PC-3 (cell line): ENCODE results near the gene TMEM82. TPM values are rescaled to one million over a fixed set of nuclear protein-coding genes. Genes with fewer than 3 reads are reported as not detected.

Experiments used
- ATAC-seq: fragments of 200-7000 bp; cut with Tn5 transposase; 2 replicates; pipeline ENCODE4 v1.9.1; 2020; ENCODE audit warnings: mild to moderate bottlenecking, moderate library complexity
- BruUV-seq: library from RNA; stranded (reverse); fragments of 400-500 nt; replicated peaks from 2 replicates; lab custom pipeline; 2021; lab: Mats Ljungman, UMichigan
- CTCF ChIA-PET: fragments of 300-600 bp; sonication (Branson Sonifier 250); formaldehyde crosslinking; loops from one replicate; lab custom pipeline; 2022; ENCODE audit warnings: antibody characterized with exemption; lab: Charles Lee
- POLR2A ChIA-PET: fragments of 300-600 bp; sonication (Branson Sonifier 250); formaldehyde crosslinking; loops from one replicate; lab custom pipeline; 2022; ENCODE audit warnings: antibody characterized with exemption; ENCODE audit not compliant: unreplicated experiment; lab: Charles Lee
- DNase-seq: peaks from one replicate; pipeline ENCODE4 v3.0.0-alpha.2; 2015
- H2AFZ ChIP-seq: fragments of 300-600 bp; sonication (generic); 2 replicates; pipeline ENCODE4 v1.6.0; 2016; ENCODE audit warnings: antibody characterized with exemption, low read length
- H3F3A ChIP-seq: fragments of 300-600 bp; sonication (generic); one replicate; pipeline ENCODE4 v1.6.0; 2017; ENCODE audit warnings: antibody characterized with exemption, low read length, control low read depth, mild to moderate bottlenecking; ENCODE audit not compliant: unreplicated experiment
- H3K27ac ChIP-seq: fragments of 300-600 bp; sonication (generic); 2 replicates; pipeline ENCODE4 v1.5.1; 2016; ENCODE audit warnings: mild to moderate bottlenecking, low read length
- H3K27me3 ChIP-seq: fragments of 300-600 bp; sonication (generic); 2 replicates; pipeline ENCODE4 v1.6.1; 2016; ENCODE audit warnings: low read length, mixed read lengths
- H3K36me3 ChIP-seq: fragments of 300-600 bp; sonication (generic); 2 replicates; pipeline ENCODE4 v1.6.1; 2016; ENCODE audit warnings: low read depth, mixed run types, low read length, mixed read lengths
- H3K4me1 ChIP-seq: fragments of 300-600 bp; sonication (generic); 2 replicates; pipeline ENCODE4 v1.5.1; 2016; ENCODE audit warnings: low read length; ENCODE audit not compliant: insufficient read depth
- H3K4me2 ChIP-seq: fragments of 300-600 bp; sonication (generic); 2 replicates; pipeline ENCODE4 v1.6.0; 2016; ENCODE audit warnings: low read length
- H3K4me3 ChIP-seq: fragments of 300-600 bp; sonication (generic); 2 replicates; pipeline ENCODE4 v1.5.1; 2016; ENCODE audit warnings: mild to moderate bottlenecking, low read length, mixed read lengths
- H3K79me2 ChIP-seq: fragments of 300-600 bp; sonication (generic); 2 replicates; pipeline ENCODE4 v1.6.1; 2017; ENCODE audit warnings: low read length, mixed read lengths
- H3K9ac ChIP-seq: fragments of 300-600 bp; sonication (generic); 2 replicates; pipeline ENCODE4 v1.6.0; 2016; ENCODE audit warnings: mild to moderate bottlenecking, low read length
- H3K9me2 ChIP-seq: fragments of 300-600 bp; sonication (generic); replicated peaks from 2 replicates; pipeline ENCODE4 v1.6.1; 2016; ENCODE audit warnings: mixed run types, low read length, mixed read lengths
- H3K9me3 ChIP-seq: fragments of 300-600 bp; sonication (generic); 2 replicates; pipeline ENCODE4 v1.6.1; 2016; ENCODE audit warnings: low read length, mixed read lengths
- H4K20me1 ChIP-seq: fragments of 300-600 bp; sonication (generic); 2 replicates; pipeline ENCODE4 v1.6.1; 2016; ENCODE audit warnings: low read length, mixed read lengths
- EZH2 ChIP-seq: fragments of 300-600 bp; sonication (generic); IDR thresholded peaks from one replicate; pipeline ENCODE4 v1.6.1; 2017; ENCODE audit warnings: antibody characterized with exemption, mild to moderate bottlenecking, low read length; ENCODE audit not compliant: unreplicated experiment
- EZH2phosphoT487 ChIP-seq: fragments of 300-600 bp; sonication (generic); IDR thresholded peaks from 2 replicates; pipeline ENCODE4 v1.6.1; 2018; ENCODE audit warnings: mild to moderate bottlenecking, antibody characterized with exemption, low read length, borderline replicate concordance
- intact Hi-C: fragments of 100-400 bp; cut with micrococcal nuclease; formaldehyde crosslinking; loops from 2 replicates; pipeline ENCODE4 v1.9.0; 2023
- total RNA-seq: library from RNA; depleted of rRNA; stranded (reverse); fragments of >200 nt; gene quantifications from 2 replicates; pipeline ENCODE4 v1.2.3, GENCODE V29; 2014
- TF ChIP-seq, protein P1 (sequence below): fragments of 300-600 bp; sonication (generic); conservative IDR thresholded peaks from 2 replicates; pipeline ENCODE4 v1.5.1; 2017; ENCODE audit warnings: antibody characterized with exemption, low read depth, mild to moderate bottlenecking, low read length

Gene TMEM82
- total RNA-seq, 1 experiment from 2014 or later, result not detected

DNA sequence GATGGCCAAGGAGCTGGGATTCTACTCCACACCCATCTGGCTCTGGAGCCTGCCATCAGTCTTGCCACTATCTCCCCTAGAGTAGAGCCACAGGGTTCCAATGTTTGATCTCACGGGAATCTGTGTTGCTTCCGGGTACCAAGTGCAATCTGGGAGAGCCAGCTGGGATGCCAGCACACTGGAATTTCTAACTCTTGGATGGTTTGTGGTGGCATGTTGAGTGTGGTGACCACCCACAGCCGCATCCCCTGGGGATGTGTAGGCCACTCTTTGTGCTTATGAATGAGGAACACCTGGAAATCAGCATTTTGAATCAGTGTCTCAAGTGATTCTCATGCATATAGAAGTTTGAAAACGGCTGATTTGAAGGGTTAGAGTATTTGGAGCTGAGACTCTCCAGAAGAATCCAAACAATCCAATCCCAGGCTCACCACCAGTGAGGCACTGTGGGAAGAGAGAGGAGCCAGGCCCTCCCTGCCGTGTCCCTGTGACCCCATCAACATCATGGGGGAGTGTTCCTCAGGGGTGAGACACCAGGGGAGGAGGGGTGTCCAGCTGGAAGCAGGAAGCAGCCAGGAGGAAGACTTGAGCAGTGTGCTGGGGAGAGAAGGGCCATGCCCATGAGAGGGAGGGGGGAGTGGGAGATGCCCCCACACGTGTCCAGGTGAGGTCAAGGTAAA lies 29.7 kb downstream of the TMEM82 start:
- H3K36me3 ChIP-seq, result peaks cover 50% of the 10 kb centered on the region
- ChIA-PET POLR2A (no interaction called here), CTCF (no interaction called here)
- no peak overlapping the region for H3K27ac ChIP-seq
- no peaks in the 10 kb centered on the region for H3K9me2 ChIP-seq
- TF ChIP-seq EZH2 (no peak), EZH2phosphoT487 (no peak)
- TF ChIP-seq, protein P1, sequence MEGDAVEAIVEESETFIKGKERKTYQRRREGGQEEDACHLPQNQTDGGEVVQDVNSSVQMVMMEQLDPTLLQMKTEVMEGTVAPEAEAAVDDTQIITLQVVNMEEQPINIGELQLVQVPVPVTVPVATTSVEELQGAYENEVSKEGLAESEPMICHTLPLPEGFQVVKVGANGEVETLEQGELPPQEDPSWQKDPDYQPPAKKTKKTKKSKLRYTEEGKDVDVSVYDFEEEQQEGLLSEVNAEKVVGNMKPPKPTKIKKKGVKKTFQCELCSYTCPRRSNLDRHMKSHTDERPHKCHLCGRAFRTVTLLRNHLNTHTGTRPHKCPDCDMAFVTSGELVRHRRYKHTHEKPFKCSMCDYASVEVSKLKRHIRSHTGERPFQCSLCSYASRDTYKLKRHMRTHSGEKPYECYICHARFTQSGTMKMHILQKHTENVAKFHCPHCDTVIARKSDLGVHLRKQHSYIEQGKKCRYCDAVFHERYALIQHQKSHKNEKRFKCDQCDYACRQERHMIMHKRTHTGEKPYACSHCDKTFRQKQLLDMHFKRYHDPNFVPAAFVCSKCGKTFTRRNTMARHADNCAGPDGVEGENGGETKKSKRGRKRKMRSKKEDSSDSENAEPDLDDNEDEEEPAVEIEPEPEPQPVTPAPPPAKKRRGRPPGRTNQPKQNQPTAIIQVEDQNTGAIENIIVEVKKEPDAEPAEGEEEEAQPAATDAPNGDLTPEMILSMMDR, result no peak
- no peaks in the 10 kb centered on the region for H3K4me1 ChIP-seq
- no peaks in the 10 kb centered on the region for H3K27me3 ChIP-seq
- BruUV-seq, result no TSS peak
- no peak overlapping the region for H2AFZ ChIP-seq
- ATAC-seq (no peak), DNase-seq (no peak)
- no peaks in the 10 kb centered on the region for H3K79me2 ChIP-seq
- H3K9me3 ChIP-seq, result no peaks in the 10 kb centered on the region
- H3F3A ChIP-seq, result no peaks in the 10 kb centered on the region
- H3K4me3 ChIP-seq, result no peak overlapping the region
- H4K20me1 ChIP-seq, result no peaks in the 10 kb centered on the region
- intact Hi-C loops, result no loop called here
- H3K4me2 ChIP-seq, result no peak overlapping the region
- no peak overlapping the region for H3K9ac ChIP-seq

DNA sequence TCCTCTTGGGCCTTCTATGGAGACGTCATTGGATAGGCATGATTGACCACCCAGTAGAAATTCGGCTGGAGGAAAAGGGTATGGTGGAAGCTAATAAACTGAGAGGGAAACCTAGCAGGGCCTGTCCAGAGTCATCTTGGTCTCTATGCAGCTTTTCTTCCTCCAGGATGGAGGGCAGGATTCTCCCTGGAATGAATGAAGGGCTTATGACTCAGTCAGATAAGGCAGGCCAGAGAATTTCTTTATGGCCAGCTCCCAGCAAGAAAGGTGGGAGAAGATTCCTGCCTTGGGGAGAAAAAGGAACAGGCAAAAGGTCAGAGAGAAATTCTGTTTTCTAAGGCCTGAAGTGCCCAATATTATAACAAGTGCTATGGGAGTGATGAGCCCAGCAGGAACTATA lies 33.4 kb downstream of the TMEM82 start:
- no peak for ATAC-seq
- CTCF ChIA-PET, result no interaction called here
- BruUV-seq, result no TSS peak

More for the DNA sequence above, 33.4 kb downstream of the TMEM82 start:
- Histone ChIP-seq H3K79me2 (no peaks in the 10 kb centered on the region), H3K4me3 (no peak overlapping the region), H3K4me2 (no peak overlapping the region), H4K20me1 (no peaks in the 10 kb centered on the region), H3K9me2 (no peaks in the 10 kb centered on the region), H3F3A (no peaks in the 10 kb centered on the region), H3K27ac (no peak overlapping the region), H3K9ac (no peak overlapping the region), H3K36me3 (peaks cover 36% of the 10 kb centered on the region), H2AFZ (no peak overlapping the region), H3K9me3 (no peaks in the 10 kb centered on the region), H3K27me3 (no peaks in the 10 kb centered on the region), H3K4me1 (peaks cover 7% of the 10 kb centered on the region)
- POLR2A ChIA-PET, result no interaction called here
- intact Hi-C loops, result no loop called here
- DNase-seq, result no peak
- TF ChIP-seq EZH2phosphoT487, result no peak
- TF ChIP-seq, protein P1, result no peak
- no peak for TF ChIP-seq EZH2
